Natural killer cell (primary cell): ENCODE results near the gene PSPH. TPM values are rescaled to one million over a fixed set of nuclear protein-coding genes. Genes with fewer than 3 reads are reported as not detected.
A peak's percentile ranks its signal among the peaks of the same experiment; 100 is the strongest.
"Not testable (repeated sequence)": the region's sequence is repeated elsewhere in the genome, so short reads cannot be mapped to it uniquely, and the experiment has no call there.

ENCODE experiments used
- ATAC-seq, 3 donors: fragments of 150-1000 bp in 2 of 3; fragments of 200-7000 bp in 1 of 3; cut with Tn5 transposase; 1 replicate in 1 of 3; 2 replicates in 2 of 3; pipeline ENCODE4 v1.10.0; 2021; ENCODE audit warnings: mild to moderate bottlenecking in 2 of 3, moderate library complexity in 2 of 3
- DNase-seq, 2 donors: peaks; one replicate each; pipeline versions ENCODE4 v3.0.0 to v3.0.0-alpha.2; 2013 to 2021; ENCODE audit warnings: mixed read lengths in 1 of 2
- H3K27ac ChIP-seq: one replicate; pipeline ENCODE4 v1.5.1; 2013; ENCODE audit warnings: mild to moderate bottlenecking, low read length
- H3K27me3 ChIP-seq: one replicate; pipeline ENCODE4 v1.6.1; 2013; ENCODE audit warnings: low read length; ENCODE audit not compliant: control insufficient read depth, insufficient read depth
- H3K36me3 ChIP-seq: one replicate; pipeline ENCODE4 v1.6.1; 2013; ENCODE audit warnings: low read length; ENCODE audit not compliant: control insufficient read depth, insufficient read depth
- H3K4me1 ChIP-seq: one replicate; pipeline ENCODE4 v1.6.1; 2013; ENCODE audit warnings: low read length; ENCODE audit not compliant: control insufficient read depth, insufficient read depth
- H3K4me3 ChIP-seq: one replicate; pipeline ENCODE4 v1.5.1; 2013; ENCODE audit warnings: low read length
- H3K9me3 ChIP-seq: one replicate; pipeline ENCODE4 v1.6.1; 2013; ENCODE audit warnings: low read length; ENCODE audit not compliant: control insufficient read depth, insufficient read depth
- H3K27ac Mint-ChIP-seq, 2 donors: one replicate each; pipeline ENCODE4 v1.8.0; 2022; ENCODE audit warnings: mild to moderate bottlenecking in 2 of 2, mixed read lengths in 2 of 2, moderate library complexity in 1 of 2
- H3K27me3 Mint-ChIP-seq, 2 donors: one replicate each; pipeline ENCODE4 v1.8.0; 2022; ENCODE audit warnings: low read depth in 2 of 2, mixed read lengths in 2 of 2
- H3K36me3 Mint-ChIP-seq: one replicate; pipeline ENCODE4 v1.8.0; 2022; ENCODE audit warnings: mixed read lengths
- H3K4me1 Mint-ChIP-seq, 2 donors: one replicate each; pipeline ENCODE4 v1.8.0; 2022; ENCODE audit warnings: mixed read lengths in 2 of 2
- H3K4me3 Mint-ChIP-seq: one replicate; pipeline ENCODE4 v1.8.0; 2022; ENCODE audit warnings: mild to moderate bottlenecking, moderate library complexity, mixed read lengths
- H3K9me3 Mint-ChIP-seq, 2 donors: one replicate each; pipeline ENCODE4 v1.8.0; 2022; ENCODE audit warnings: mixed read lengths in 2 of 2
- WGBS: methylation state at CpG from one replicate; pipeline ENCODE4 v1.1.7; 2013; ENCODE audit warnings: missing lambda C conversion rate; ENCODE audit not compliant: insufficient coverage; 5-methylcytosine and 5-hydroxymethylcytosine counted together
- intact Hi-C: fragments of 100-400 bp; cut with micrococcal nuclease; formaldehyde crosslinking; loops from one replicate; pipeline ENCODE4 v1.14.2; 2022
- total RNA-seq, 4 donors: library from RNA; stranded (reverse); fragments of 120-200 nt in 1 of 4; gene quantifications; one replicate each; pipeline versions ENCODE4 v1.2.3 to v1.2.4, GENCODE V29; 2013 to 2022
- TF ChIP-seq, protein P1 (sequence below): fragments of 200-600 bp; IDR thresholded peaks from one replicate; pipeline ENCODE4 v1.8.0; 2022; ENCODE audit warnings: antibody characterized with exemption

Gene PSPH
- total RNA-seq: 1 to 10 TPM; 2.8 to 4.1 (median 3.8) TPM
- total RNA-seq (2013): 2.8 TPM

GRCh38 chr7:56051339-56052191, at the start of gene PSPH, which contains the start of gene CCT6A:
TSS of gene PSPH (minus strand) at chr7:56051444. CDS start at chr7:56021212, 30,232 bp downstream.
TSS of gene CCT6A (plus strand) at chr7:56051765. CDS start at chr7:56051849, 84 bp downstream.
- H3K4me3 ChIP-seq: peak within 1 kb of the TSS; percentile 74
- DNase-seq: peak; percentile 86 to 94
- peak within 1 kb of the TSS; percentile 83 to 93 for H3K27ac Mint-ChIP-seq
- H3K27ac ChIP-seq: peak within 1 kb of the TSS; percentile 71
- under 1% methylated on average over 97 of the region's 97 CpGs for WGBS
- H3K4me3 Mint-ChIP-seq: peak within 1 kb of the TSS; percentile 88
- H3K4me1 ChIP-seq: peaks cover 27% of the 10 kb centered on the region
- TF ChIP-seq, protein P1, sequence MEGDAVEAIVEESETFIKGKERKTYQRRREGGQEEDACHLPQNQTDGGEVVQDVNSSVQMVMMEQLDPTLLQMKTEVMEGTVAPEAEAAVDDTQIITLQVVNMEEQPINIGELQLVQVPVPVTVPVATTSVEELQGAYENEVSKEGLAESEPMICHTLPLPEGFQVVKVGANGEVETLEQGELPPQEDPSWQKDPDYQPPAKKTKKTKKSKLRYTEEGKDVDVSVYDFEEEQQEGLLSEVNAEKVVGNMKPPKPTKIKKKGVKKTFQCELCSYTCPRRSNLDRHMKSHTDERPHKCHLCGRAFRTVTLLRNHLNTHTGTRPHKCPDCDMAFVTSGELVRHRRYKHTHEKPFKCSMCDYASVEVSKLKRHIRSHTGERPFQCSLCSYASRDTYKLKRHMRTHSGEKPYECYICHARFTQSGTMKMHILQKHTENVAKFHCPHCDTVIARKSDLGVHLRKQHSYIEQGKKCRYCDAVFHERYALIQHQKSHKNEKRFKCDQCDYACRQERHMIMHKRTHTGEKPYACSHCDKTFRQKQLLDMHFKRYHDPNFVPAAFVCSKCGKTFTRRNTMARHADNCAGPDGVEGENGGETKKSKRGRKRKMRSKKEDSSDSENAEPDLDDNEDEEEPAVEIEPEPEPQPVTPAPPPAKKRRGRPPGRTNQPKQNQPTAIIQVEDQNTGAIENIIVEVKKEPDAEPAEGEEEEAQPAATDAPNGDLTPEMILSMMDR: no peak
- peak; percentile 94 to 98 (median 96) for ATAC-seq
- no peaks in the 10 kb centered on the region for H3K27me3 ChIP-seq
- H3K36me3 ChIP-seq: peaks cover 26% of the 10 kb centered on the region
- H3K27me3 Mint-ChIP-seq: no peaks in the 10 kb centered on the region
- peaks cover 4 to 18% of the 10 kb centered on the region in 2 donors for H3K4me1 Mint-ChIP-seq
- no peaks in the 10 kb centered on the region for H3K9me3 Mint-ChIP-seq
- H3K9me3 ChIP-seq: no peaks in the 10 kb centered on the region
- H3K36me3 Mint-ChIP-seq: no peaks in the 10 kb centered on the region
- intact Hi-C loops: loop anchor here (1.0 to 10.0 kb wide), 3 partner anchors 13 to 477 kb away; partner anchors contain the start of genes CHCHD2, SUMF2 and VOPP1

DNA sequence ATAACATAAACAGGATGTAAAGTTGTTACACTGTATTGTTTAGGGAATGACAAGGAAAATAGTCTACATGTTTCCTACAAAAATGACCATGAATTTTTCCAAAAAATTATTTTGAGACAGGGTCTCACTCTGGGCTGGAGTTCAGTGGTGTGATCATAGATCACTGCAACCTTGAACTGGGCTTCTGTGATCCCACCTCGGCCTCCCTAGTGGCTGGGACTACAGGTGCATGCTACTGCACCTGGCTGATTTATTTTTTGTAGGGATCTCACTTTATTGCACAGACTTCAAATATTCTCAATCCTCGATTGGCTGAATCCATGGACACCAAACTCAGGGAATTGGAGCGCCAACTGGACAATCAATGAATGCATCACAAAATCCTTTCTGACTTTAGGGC, 48.4 kb upstream of the PSPH start:
- intact Hi-C loops: no loop called here
- no peaks in the 10 kb centered on the region for H3K27me3 ChIP-seq
- ATAC-seq (no peak), DNase-seq (no peak)
- Mint-ChIP-seq H3K27me3 (no peaks in the 10 kb centered on the region), H3K4me3 (no peak overlapping the region), H3K27ac (peak overlapping the region; percentile 32 to 60), H3K9me3 (no peaks in the 10 kb centered on the region), H3K4me1 (peaks cover 0 to 9% of the 10 kb centered on the region in 2 donors), H3K36me3 (no peaks in the 10 kb centered on the region)
- TF ChIP-seq, protein P1: no peak
- H3K36me3 ChIP-seq: peaks cover 46% of the 10 kb centered on the region
- H3K9me3 ChIP-seq: no peaks in the 10 kb centered on the region
- no peak overlapping the region for H3K4me3 ChIP-seq
- WGBS: 95% methylated on average over 3 of the region's 3 CpGs
- no peak overlapping the region for H3K27ac ChIP-seq
- peaks cover under 1% of the 10 kb centered on the region for H3K4me1 ChIP-seq

- 96% methylated on average over 7 of the region's 8 CpGs for WGBS
- ATAC-seq, intact Hi-C loops, H3K4me1 ChIP-seq, H3K27me3 Mint-ChIP-seq, H3K9me3 Mint-ChIP-seq, H3K4me3 Mint-ChIP-seq, DNase-seq, H3K27me3 ChIP-seq, H3K9me3 ChIP-seq, H3K4me3 ChIP-seq, H3K27ac ChIP-seq, H3K36me3 Mint-ChIP-seq, H3K4me1 Mint-ChIP-seq, H3K27ac Mint-ChIP-seq: not testable (repeated sequence)
- peaks cover 38% of the 10 kb centered on the region for H3K36me3 ChIP-seq
Measured at GRCh38 chr7:56098187-56099008, 47.2 kb upstream of the PSPH start.

DNA sequence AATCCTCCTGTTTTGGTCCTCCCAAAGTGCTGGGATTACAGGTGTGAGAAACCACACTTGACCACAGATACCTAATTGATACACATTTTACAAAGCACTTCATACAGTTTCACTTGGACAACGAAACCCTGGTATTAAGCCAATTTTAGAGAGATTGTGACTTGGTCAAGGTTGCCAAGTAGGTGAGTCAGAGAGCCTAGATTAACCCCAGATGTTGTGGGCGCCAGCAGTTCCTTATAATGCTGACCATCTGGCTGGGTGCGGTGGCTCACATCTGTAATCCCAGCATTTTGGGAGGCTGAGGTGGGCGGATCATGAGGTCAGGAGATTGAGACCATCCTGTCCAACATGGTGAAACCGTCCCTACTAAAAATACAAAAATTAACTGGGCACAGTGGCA, 46.5 kb upstream of the PSPH start:
- Histone ChIP-seq H3K9me3 (no peaks in the 10 kb centered on the region), H3K4me1 (no peaks in the 10 kb centered on the region), H3K27ac (no peak overlapping the region), H3K36me3 (peaks cover 34% of the 10 kb centered on the region), H3K4me3 (no peak overlapping the region), H3K27me3 (no peaks in the 10 kb centered on the region)
- WGBS: 93% methylated on average over 5 of the region's 5 CpGs
- Mint-ChIP-seq H3K9me3 (no peaks in the 10 kb centered on the region), H3K27me3 (no peaks in the 10 kb centered on the region), H3K27ac (no peak overlapping the region), H3K4me3 (no peak overlapping the region), H3K36me3 (no peaks in the 10 kb centered on the region), H3K4me1 (peaks cover 0 to 9% of the 10 kb centered on the region in 2 donors)
- intact Hi-C loops: no loop called here
- TF ChIP-seq, protein P1: no peak
- DNase-seq (no peak), ATAC-seq (no peak)
